Measurements from ENCODE around the gene ACMSD.

DNA sequence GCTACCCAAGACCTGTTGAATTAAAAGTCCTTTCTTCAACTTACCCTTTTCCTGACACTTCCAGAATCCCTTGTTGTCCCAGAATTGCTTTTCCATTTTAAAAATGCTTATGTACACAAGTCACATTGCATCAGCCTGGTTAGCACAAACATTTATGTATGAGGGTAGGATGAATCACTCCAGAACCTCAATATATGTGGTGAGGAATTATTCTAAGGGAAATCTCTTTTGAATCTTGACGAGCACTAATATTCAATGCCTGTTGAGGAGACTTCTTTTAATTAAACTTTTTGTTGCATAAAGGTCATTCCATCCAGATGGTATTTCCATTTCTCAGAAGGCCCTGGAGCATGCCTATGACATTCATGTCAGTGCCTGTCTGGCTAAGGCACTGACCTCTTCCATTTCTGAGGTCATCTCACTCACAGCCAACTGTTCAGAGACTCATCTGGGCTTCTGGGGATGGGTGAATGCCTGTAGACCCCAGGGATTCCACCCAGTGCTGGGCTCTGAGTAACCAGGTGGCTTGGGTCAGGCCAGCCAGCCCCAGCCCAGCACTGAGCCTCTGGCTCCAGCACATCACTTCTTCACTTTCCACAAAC, 28.2 kb downstream of the ACMSD start:
- TF ChIP-seq, protein P1, sequence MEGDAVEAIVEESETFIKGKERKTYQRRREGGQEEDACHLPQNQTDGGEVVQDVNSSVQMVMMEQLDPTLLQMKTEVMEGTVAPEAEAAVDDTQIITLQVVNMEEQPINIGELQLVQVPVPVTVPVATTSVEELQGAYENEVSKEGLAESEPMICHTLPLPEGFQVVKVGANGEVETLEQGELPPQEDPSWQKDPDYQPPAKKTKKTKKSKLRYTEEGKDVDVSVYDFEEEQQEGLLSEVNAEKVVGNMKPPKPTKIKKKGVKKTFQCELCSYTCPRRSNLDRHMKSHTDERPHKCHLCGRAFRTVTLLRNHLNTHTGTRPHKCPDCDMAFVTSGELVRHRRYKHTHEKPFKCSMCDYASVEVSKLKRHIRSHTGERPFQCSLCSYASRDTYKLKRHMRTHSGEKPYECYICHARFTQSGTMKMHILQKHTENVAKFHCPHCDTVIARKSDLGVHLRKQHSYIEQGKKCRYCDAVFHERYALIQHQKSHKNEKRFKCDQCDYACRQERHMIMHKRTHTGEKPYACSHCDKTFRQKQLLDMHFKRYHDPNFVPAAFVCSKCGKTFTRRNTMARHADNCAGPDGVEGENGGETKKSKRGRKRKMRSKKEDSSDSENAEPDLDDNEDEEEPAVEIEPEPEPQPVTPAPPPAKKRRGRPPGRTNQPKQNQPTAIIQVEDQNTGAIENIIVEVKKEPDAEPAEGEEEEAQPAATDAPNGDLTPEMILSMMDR (conservative IDR thresholded peaks at IDR 0.05; ENCODE audit: low read depth, low read length) = no peak
- TF ChIP-seq, protein P2, sequence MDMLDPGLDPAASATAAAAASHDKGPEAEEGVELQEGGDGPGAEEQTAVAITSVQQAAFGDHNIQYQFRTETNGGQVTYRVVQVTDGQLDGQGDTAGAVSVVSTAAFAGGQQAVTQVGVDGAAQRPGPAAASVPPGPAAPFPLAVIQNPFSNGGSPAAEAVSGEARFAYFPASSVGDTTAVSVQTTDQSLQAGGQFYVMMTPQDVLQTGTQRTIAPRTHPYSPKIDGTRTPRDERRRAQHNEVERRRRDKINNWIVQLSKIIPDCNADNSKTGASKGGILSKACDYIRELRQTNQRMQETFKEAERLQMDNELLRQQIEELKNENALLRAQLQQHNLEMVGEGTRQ (IDR thresholded peaks at IDR 0.05; ENCODE audit: low read depth, low read length) = no peak
- TF ChIP-seq POLR2A (IDR thresholded peaks at IDR 0.05; ENCODE audit: low read depth, low read length) = no peak
- TF ChIP-seq, protein P3, sequence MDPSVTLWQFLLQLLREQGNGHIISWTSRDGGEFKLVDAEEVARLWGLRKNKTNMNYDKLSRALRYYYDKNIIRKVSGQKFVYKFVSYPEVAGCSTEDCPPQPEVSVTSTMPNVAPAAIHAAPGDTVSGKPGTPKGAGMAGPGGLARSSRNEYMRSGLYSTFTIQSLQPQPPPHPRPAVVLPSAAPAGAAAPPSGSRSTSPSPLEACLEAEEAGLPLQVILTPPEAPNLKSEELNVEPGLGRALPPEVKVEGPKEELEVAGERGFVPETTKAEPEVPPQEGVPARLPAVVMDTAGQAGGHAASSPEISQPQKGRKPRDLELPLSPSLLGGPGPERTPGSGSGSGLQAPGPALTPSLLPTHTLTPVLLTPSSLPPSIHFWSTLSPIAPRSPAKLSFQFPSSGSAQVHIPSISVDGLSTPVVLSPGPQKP (IDR thresholded peaks at IDR 0.05; ENCODE audit: borderline replicate concordance, low read depth, low read length) = no peak
